Fibroblast of the conjunctiva (primary cell): ENCODE measurements around the gene STX16.

Experiments
- DNase-seq: peaks from one replicate; pipeline ENCODE4 v3.0.0-alpha.2; 2010; ENCODE audit warnings: low read depth

STX16 gene

GRCh38 chr20:58710481-58711265, 59.6 kb downstream of the STX16 start:
- DNase-seq, result no peak

GRCh38 chr20:58711266-58712051, 60.4 kb downstream of the STX16 start:
- no peak for DNase-seq

GRCh38 chr20:58712151-58712791, 61.2 kb downstream of the STX16 start:
- no peak for DNase-seq

GRCh38 chr20:58712806-58713731, 62.0 kb downstream of the STX16 start:
- DNase-seq, result no peak

- no peak for DNase-seq
Observed at GRCh38 chr20:58713801-58714339, 62.8 kb downstream of the STX16 start.

- no peak for DNase-seq
Observed at GRCh38 chr20:58714340-58714922, 63.3 kb downstream of the STX16 start.

GRCh38 chr20:58714923-58715351, 63.9 kb downstream of the STX16 start:
- no peak for DNase-seq

- DNase-seq, result no peak
Observed at GRCh38 chr20:58715391-58715800, 64.3 kb downstream of the STX16 start.

GRCh38 chr20:58715801-58716475, 64.9 kb downstream of the STX16 start:
- no peak for DNase-seq

GRCh38 chr20:58716476-58717277, 65.6 kb downstream of the STX16 start:
- no peak for DNase-seq

- DNase-seq, result no peak
Observed at GRCh38 chr20:58717278-58718091, 66.4 kb downstream of the STX16 start.

- DNase-seq, result no peak
Observed at GRCh38 chr20:58718121-58718563, 67.1 kb downstream of the STX16 start.

- no peak for DNase-seq
Observed at GRCh38 chr20:58718729-58719128, 67.6 kb downstream of the STX16 start.

- no peak for DNase-seq
Observed at GRCh38 chr20:58719258-58719657, 68.2 kb downstream of the STX16 start.

GRCh38 chr20:58719971-58720371, 68.9 kb downstream of the STX16 start:
- no peak for DNase-seq

- no peak for DNase-seq
Observed at GRCh38 chr20:58720890-58721289, 69.8 kb downstream of the STX16 start.

- DNase-seq, result no peak
Observed at GRCh38 chr20:58721951-58722778, 71.1 kb downstream of the STX16 start.
